Gastroesophageal sphincter (tissue), 4 donors: ENCODE data around the gene OR2D3. TPM values are rescaled to one million over a fixed set of nuclear protein-coding genes. Genes with fewer than 3 reads are reported as not detected.
"Not testable (repeated sequence)": the region's sequence is repeated elsewhere in the genome, so short reads cannot be mapped to it uniquely, and the experiment has no call there.

Experiments used
- ATAC-seq: fragments of 150-250 bp; one replicate; pipeline ENCODE4 v1.9.1; 2016; ENCODE audit warnings: mild to moderate bottlenecking, moderate library complexity
- H3K27ac ChIP-seq, 4 donors: fragments of 200-600 bp; sonication (generic) in 3 of 4; 1 replicate in 3 of 4; 2 replicates in 1 of 4; pipeline ENCODE4 v1.5.1; 2016 to 2019
- H3K27me3 ChIP-seq: fragments of 200-600 bp; sonication (generic); one replicate; pipeline ENCODE4 v1.5.1; 2019
- H3K36me3 ChIP-seq, 2 donors: fragments of 200-600 bp; sonication (generic); one replicate each; pipeline ENCODE4 v1.5.1; 2019; ENCODE audit warnings: control low read depth in 1 of 2
- H3K4me1 ChIP-seq, 3 donors: fragments of 200-600 bp; sonication (generic); 1 replicate in 2 of 3; 2 replicates in 1 of 3; pipeline ENCODE4 v1.5.1; 2016 to 2019; ENCODE audit warnings: control low read depth in 2 of 3
- H3K4me3 ChIP-seq, 2 donors: fragments of 200-600 bp; sonication (generic); one replicate each; pipeline ENCODE4 v1.5.1; 2019; ENCODE audit warnings: mild to moderate bottlenecking in 1 of 2, moderate library complexity in 1 of 2
- H3K9me3 ChIP-seq, 3 donors: fragments of 200-600 bp; sonication (generic); one replicate each; pipeline ENCODE4 v1.5.1; 2017 to 2019; ENCODE audit warnings: control low read depth in 2 of 3
- EP300 ChIP-seq: sonication (generic); formaldehyde crosslinking; IDR thresholded peaks from one replicate; pipeline ENCODE4 v1.6.1; 2017; ENCODE audit warnings: antibody characterized with exemption, mild to moderate bottlenecking
- POLR2A ChIP-seq, 2 donors: fragments of 450-650 bp; IDR thresholded peaks; one replicate each; pipeline ENCODE4 v1.6.1; 2017; ENCODE audit warnings: antibody characterized with exemption in 2 of 2, mild to moderate bottlenecking in 2 of 2, moderate library complexity in 1 of 2
- POLR2AphosphoS5 ChIP-seq: sonication (generic); formaldehyde crosslinking; IDR thresholded peaks from one replicate; pipeline ENCODE4 v1.6.1; 2017; ENCODE audit warnings: antibody characterized with exemption
- WGBS, 2 donors: methylation state at CpG; one replicate each; pipeline ENCODE4 v1.1.5; 2018; ENCODE audit warnings: low coverage in 1 of 2; 5-methylcytosine and 5-hydroxymethylcytosine counted together
- total RNA-seq, 4 donors: library from RNA; depleted of rRNA; stranded (reverse); fragments of >200 nt; gene quantifications; one replicate each; pipeline ENCODE4 v1.1.0, GENCODE V29; 2016
- TF ChIP-seq, protein P1 (sequence below), 4 experiments: fragments of 200-600 bp in 2 of 4; fragments of 450-650 bp in 2 of 4; sonication (generic) in 1 of 4; IDR thresholded peaks; one replicate each; pipeline ENCODE4 v1.5.1; 2017 to 2019; ENCODE audit warnings: antibody characterized with exemption in 4 of 4, mild to moderate bottlenecking in 2 of 4, moderate library complexity in 2 of 4

Gene OR2D3
- total RNA-seq, 4 donors from 2014 or later = not detected

DNA sequence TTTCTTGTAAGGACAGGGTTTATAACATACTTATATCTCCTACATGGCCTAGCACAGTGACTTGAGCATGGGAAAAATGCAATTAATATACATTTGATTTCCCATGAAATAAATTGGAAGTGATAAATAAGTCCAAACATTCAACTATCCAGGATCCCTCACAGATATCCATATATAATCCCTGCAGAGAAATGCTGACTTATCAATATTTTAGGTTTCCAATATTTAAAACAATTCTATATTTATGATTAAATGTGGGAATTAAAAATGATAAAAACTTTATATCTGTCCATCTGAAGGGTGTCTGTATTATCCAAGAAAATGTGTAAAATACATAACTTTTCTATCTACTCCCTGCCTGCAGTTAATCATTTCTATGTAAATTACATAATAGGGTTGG is 38.1 kb upstream of the OR2D3 start:
- TF ChIP-seq EP300 (no peak), POLR2AphosphoS5 (no peak), POLR2A (IDR thresholded peaks at IDR 0.05) (no peak)
- TF ChIP-seq, protein P1, sequence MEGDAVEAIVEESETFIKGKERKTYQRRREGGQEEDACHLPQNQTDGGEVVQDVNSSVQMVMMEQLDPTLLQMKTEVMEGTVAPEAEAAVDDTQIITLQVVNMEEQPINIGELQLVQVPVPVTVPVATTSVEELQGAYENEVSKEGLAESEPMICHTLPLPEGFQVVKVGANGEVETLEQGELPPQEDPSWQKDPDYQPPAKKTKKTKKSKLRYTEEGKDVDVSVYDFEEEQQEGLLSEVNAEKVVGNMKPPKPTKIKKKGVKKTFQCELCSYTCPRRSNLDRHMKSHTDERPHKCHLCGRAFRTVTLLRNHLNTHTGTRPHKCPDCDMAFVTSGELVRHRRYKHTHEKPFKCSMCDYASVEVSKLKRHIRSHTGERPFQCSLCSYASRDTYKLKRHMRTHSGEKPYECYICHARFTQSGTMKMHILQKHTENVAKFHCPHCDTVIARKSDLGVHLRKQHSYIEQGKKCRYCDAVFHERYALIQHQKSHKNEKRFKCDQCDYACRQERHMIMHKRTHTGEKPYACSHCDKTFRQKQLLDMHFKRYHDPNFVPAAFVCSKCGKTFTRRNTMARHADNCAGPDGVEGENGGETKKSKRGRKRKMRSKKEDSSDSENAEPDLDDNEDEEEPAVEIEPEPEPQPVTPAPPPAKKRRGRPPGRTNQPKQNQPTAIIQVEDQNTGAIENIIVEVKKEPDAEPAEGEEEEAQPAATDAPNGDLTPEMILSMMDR (IDR thresholded peaks at IDR 0.05) = no peak
- Histone ChIP-seq H3K4me3 (no peak overlapping the region), H3K9me3 (peaks cover 0 to 3% (median 0%) of the 10 kb centered on the region in 3 donors), H3K27ac (no peak overlapping the region), H3K4me1 (no peaks in the 10 kb centered on the region), H3K27me3 (no peaks in the 10 kb centered on the region), H3K36me3 (no peaks in the 10 kb centered on the region)
- ATAC-seq = no peak

DNA sequence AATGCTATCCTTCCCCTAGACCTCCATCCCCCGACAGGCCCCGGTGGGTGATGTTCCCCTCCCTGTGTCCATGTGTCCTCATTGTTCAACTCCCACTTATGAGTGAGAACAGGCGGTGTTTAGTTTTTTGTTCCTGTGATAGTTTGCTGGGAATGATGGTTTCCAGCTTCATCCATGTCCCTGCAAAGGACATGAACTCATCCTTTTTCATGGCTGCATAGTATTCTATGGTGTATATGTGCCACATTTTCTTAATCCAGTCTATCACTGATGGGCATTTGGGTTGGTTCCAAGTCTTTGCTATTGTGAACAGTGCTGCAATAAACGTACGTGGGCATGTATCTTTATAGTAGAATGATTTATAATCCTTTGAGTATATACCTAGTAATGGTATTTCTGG is 33.1 kb upstream of the OR2D3 start:
- H3K4me3 ChIP-seq, H3K4me1 ChIP-seq, H3K36me3 ChIP-seq, ATAC-seq, H3K9me3 ChIP-seq, H3K27ac ChIP-seq, H3K27me3 ChIP-seq: not testable (repeated sequence)
- WGBS, 2 donors = 95 to 98% methylated on average over 2 to 5 of the region's 5 CpGs

DNA sequence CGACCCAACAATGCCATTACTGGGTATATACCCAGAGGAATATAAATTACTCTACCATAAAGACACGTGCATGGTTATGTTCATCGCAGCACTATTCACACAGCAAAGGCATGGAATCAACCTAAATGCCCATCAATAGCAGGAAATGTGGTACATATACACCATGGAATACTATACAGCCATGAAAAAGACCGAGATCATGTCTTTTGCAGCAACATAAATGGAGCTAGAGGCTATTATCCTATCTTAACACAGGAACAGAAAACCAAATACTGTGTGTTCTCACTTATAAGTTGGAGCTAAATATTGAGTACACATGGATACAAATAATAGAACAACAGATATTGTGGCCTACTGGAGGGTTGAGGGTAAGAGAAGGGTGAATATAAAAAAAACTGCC is 32.0 kb upstream of the OR2D3 start:
- Histone ChIP-seq H3K27ac (no peak overlapping the region), H3K9me3 (peaks cover 0 to 4% (median 0%) of the 10 kb centered on the region in 3 donors), H3K4me1 (no peaks in the 10 kb centered on the region), H3K36me3 (no peaks in the 10 kb centered on the region), H3K27me3 (no peaks in the 10 kb centered on the region), H3K4me3 (no peak overlapping the region)
- no peak for ATAC-seq
- TF ChIP-seq, protein P1 (IDR thresholded peaks at IDR 0.05) = no peak
- 60 to 87% methylated on average over 3 to 4 of the region's 4 CpGs for WGBS, 2 donors

DNA sequence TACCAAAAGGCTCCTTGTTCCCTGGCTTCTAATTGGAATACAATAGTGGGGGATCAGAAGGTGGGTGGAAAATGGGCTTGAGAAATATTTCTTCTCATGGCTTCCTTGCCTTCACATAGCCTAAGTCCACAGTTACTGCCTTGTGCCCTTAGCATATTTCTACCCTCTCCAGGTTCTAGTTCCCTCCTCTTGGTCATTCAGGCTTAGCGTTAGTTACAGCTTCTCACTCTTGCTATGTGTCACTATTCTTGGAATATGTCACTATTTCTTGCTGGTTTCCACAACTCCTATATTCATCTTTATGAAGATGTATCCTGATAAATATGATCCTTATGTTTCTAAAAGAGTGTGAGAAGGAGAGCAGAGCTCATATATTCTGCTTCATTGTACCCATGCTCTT is 31.0 kb upstream of the OR2D3 start:
- WGBS, 2 donors = 91% methylated on average over 1 of the region's 1 CpG; no CpG with 5 or more reads in 1 of the 2 donors

DNA sequence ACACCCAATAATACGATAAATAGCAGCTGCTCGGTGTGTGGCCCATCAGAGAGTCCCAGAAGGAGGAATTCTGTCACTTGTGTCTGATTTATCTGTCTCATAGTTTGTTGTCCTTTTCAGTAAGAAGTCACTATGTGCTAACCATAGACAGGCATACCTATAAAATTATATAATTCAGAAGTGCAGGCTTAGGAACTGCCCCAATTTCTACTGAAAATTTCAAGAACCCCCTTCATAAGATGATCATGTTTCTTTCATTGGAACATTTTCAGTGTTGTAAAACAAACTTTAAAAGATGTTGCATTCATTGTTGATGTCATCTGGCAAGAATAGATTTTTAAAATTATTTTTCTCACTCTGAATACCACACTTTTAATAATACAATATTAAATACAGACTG is 28.4 kb upstream of the OR2D3 start, which contains the start of gene OR2D2:
Gene OR2D2 (minus strand): TSS at position 101 of the 400 bp plus-strand sequence. CDS start 0 bp downstream, at position 101.
- H3K27ac ChIP-seq = no peak within 1 kb of the TSS
- H3K4me1 ChIP-seq = no peaks in the 10 kb centered on the region
- TF ChIP-seq POLR2A (IDR thresholded peaks at IDR 0.05) = no peak
- TF ChIP-seq POLR2AphosphoS5 = no peak
- TF ChIP-seq, protein P1 (IDR thresholded peaks at IDR 0.05) = no peak
- TF ChIP-seq EP300 = no peak
- no peaks in the 10 kb centered on the region for H3K36me3 ChIP-seq
- H3K4me3 ChIP-seq = no peak within 1 kb of the TSS
- peaks cover 0 to 4% (median 0%) of the 10 kb centered on the region in 3 donors for H3K9me3 ChIP-seq
- WGBS, 2 donors = 71 to 74% methylated on average over 2 of the region's 2 CpGs
- no peaks in the 10 kb centered on the region for H3K27me3 ChIP-seq
- no peak for ATAC-seq

More for the DNA sequence above, 31.0 kb upstream of the OR2D3 start:
- no peak for ATAC-seq
- Histone ChIP-seq H3K27me3 (no peaks in the 10 kb centered on the region), H3K9me3 (peaks cover 0 to 4% (median 0%) of the 10 kb centered on the region in 3 donors), H3K4me3 (no peak overlapping the region), H3K27ac (no peak overlapping the region), H3K4me1 (no peaks in the 10 kb centered on the region), H3K36me3 (no peaks in the 10 kb centered on the region)
- no peak for TF ChIP-seq EP300
- no peak for TF ChIP-seq POLR2AphosphoS5
- TF ChIP-seq POLR2A (IDR thresholded peaks at IDR 0.05) = no peak
- TF ChIP-seq, protein P1 (IDR thresholded peaks at IDR 0.05) = no peak

DNA sequence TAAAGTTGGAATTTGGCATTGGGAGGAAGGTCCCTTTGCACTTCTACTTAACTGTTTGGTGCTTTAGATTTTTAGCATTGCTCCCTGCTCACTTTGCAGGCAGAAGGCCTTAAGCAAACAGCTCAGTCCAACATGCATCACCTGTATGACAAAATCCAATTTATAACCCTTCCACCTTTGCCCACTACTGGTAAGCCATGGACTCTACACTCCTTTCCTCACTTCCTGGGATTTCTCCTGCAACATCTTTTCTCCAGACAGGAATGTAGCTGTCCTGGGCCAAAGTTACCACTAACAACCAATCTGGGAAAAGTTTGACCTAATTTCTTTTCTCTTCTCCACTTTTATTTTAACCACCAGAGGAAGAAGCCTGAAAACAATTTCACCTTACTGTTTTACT is 26.7 kb upstream of the OR2D3 start:
- TF ChIP-seq, protein P1 (IDR thresholded peaks at IDR 0.05) = no peak
- TF ChIP-seq POLR2AphosphoS5 (no peak), POLR2A (IDR thresholded peaks at IDR 0.05) (no peak), EP300 (no peak)
- no peak for ATAC-seq
- H3K4me1 ChIP-seq = no peaks in the 10 kb centered on the region
- no peak overlapping the region for H3K4me3 ChIP-seq
- no peak overlapping the region for H3K27ac ChIP-seq
- no peaks in the 10 kb centered on the region for H3K36me3 ChIP-seq
- no peaks in the 10 kb centered on the region for H3K9me3 ChIP-seq
- no peaks in the 10 kb centered on the region for H3K27me3 ChIP-seq
